ENCODE data around the gene SNX15.
A peak's percentile ranks its signal among the peaks of the same experiment; 100 is the strongest.

The SNX15 gene

GRCh38 chr11:65035579-65035978 lies 8.3 kb downstream of the SNX15 start:
- Histone ChIP-seq H3K9me3 (ENCODE audit: insufficient read depth, low read length) (no peaks in the 10 kb centered on the region), H3K9ac (ENCODE audit: insufficient read length, low read depth) (no peak overlapping the region), H3K36me3 (ENCODE audit: insufficient read depth, insufficient read length, low read length) (peaks cover 65% of the 10 kb centered on the region), H3K27me3 (ENCODE audit: insufficient read depth, insufficient read length) (no peaks in the 10 kb centered on the region), H3K4me3 (ENCODE audit: insufficient read length, low read depth) (no peak overlapping the region), H3K4me1 (ENCODE audit: insufficient read depth, insufficient read length) (no peaks in the 10 kb centered on the region)
- no peak for TF ChIP-seq SUZ12 (IDR thresholded peaks at IDR 0.05; ENCODE audit: extremely low read depth, insufficient read depth, insufficient read length)
- TF ChIP-seq YY1 (IDR thresholded peaks at IDR 0.05; ENCODE audit: insufficient read depth, insufficient read length) = no peak
- TF ChIP-seq ZNF274 (IDR thresholded peaks at IDR 0.05; ENCODE audit: low read depth, low read length) = no peak
- no peak for DNase-seq (ENCODE audit: low read depth, low spot score)

GRCh38 chr11:65036931-65037330 lies 9.7 kb downstream of the SNX15 start:
- TF ChIP-seq YY1 (IDR thresholded peaks at IDR 0.05; ENCODE audit: insufficient read depth, insufficient read length) (no peak), SUZ12 (IDR thresholded peaks at IDR 0.05; ENCODE audit: extremely low read depth, insufficient read depth, insufficient read length) (no peak), ZNF274 (IDR thresholded peaks at IDR 0.05; ENCODE audit: low read depth, low read length) (no peak)
- Histone ChIP-seq H3K36me3 (ENCODE audit: insufficient read depth, insufficient read length, low read length) (peaks cover 61% of the 10 kb centered on the region), H3K4me3 (ENCODE audit: insufficient read length, low read depth) (no peak overlapping the region), H3K27me3 (ENCODE audit: insufficient read depth, insufficient read length) (no peaks in the 10 kb centered on the region), H3K9ac (ENCODE audit: insufficient read length, low read depth) (no peak overlapping the region), H3K4me1 (ENCODE audit: insufficient read depth, insufficient read length) (no peaks in the 10 kb centered on the region), H3K9me3 (ENCODE audit: insufficient read depth, low read length) (no peaks in the 10 kb centered on the region)
- DNase-seq (ENCODE audit: low read depth, low spot score) = no peak

DNA sequence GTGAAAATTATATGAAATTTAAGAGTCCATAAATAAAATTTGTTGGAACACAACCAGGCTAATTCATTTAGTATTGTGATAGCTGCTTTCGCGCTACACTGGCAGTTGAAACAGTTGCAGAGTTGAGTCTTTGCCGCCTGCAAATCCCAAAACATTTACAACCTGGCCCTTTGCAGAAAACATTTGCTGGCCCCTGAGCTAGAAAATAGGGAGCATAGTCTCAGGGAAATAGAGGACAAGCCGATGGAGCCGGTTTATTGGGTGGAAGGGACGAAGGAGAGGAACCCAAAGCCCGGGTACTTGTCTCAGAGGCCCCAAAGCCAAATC lies 13.2 kb downstream of the SNX15 start:
- TF ChIP-seq SUZ12 (IDR thresholded peaks at IDR 0.05; ENCODE audit: extremely low read depth, insufficient read depth, insufficient read length) = no peak
- no peak for DNase-seq (ENCODE audit: low read depth, low spot score)
- H3K4me1 ChIP-seq (ENCODE audit: insufficient read depth, insufficient read length) = peaks cover 10% of the 10 kb centered on the region
- H3K27me3 ChIP-seq (ENCODE audit: insufficient read depth, insufficient read length) = no peaks in the 10 kb centered on the region
- H3K36me3 ChIP-seq (ENCODE audit: insufficient read depth, insufficient read length, low read length) = peaks cover 64% of the 10 kb centered on the region
- H3K9me3 ChIP-seq (ENCODE audit: insufficient read depth, low read length) = no peaks in the 10 kb centered on the region
- H3K9ac ChIP-seq (ENCODE audit: insufficient read length, low read depth) = peak overlapping the region; percentile 68
- H3K4me3 ChIP-seq (ENCODE audit: insufficient read length, low read depth) = peak overlapping the region; percentile 91

- peak; percentile 93 for DNase-seq (ENCODE audit: low read depth, low spot score)
- TF ChIP-seq YY1 (IDR thresholded peaks at IDR 0.05; ENCODE audit: insufficient read depth, insufficient read length) = no peak
- Histone ChIP-seq H3K4me1 (ENCODE audit: insufficient read depth, insufficient read length) (peaks cover 10% of the 10 kb centered on the region), H3K9me3 (ENCODE audit: insufficient read depth, low read length) (no peaks in the 10 kb centered on the region), H3K27me3 (ENCODE audit: insufficient read depth, insufficient read length) (no peaks in the 10 kb centered on the region), H3K4me3 (ENCODE audit: insufficient read length, low read depth) (peak within 1 kb of the TSS; percentile 91), H3K36me3 (ENCODE audit: insufficient read depth, insufficient read length, low read length) (peaks cover 64% of the 10 kb centered on the region), H3K9ac (ENCODE audit: insufficient read length, low read depth) (peak within 1 kb of the TSS; percentile 95)
Observed at GRCh38 chr11:65040847-65041622, 13.8 kb downstream of the SNX15 start, which contains the start of gene SAC3D1. Gene SAC3D1, plus strand, starts transcription at chr11:65041210. Its CDS starts 83 bp downstream, at chr11:65041293.

DNA sequence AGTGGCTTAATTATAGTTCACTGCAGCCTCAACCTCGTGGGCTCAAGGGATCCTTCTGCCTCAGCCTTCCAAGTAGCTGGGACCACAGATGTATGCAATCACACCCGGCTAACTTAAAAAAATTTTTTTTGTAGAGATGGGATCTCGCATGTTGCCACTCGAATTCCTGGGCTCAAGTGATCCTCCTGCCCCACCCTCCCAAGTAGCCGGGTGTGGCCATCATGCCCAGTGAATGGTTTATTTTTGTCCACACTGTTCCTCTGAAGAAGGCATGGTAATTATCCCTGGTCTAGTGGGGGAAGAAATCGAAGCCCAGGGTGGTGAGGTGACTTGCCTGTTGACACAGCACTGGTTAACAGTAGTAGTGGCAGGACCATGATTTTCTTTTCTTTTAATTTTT lies 15.7 kb downstream of the SNX15 start:
- H3K4me1 ChIP-seq (ENCODE audit: insufficient read depth, insufficient read length) = peaks cover 13% of the 10 kb centered on the region
- H3K36me3 ChIP-seq (ENCODE audit: insufficient read depth, insufficient read length, low read length) = peaks cover 60% of the 10 kb centered on the region
- H3K27me3 ChIP-seq (ENCODE audit: insufficient read depth, insufficient read length) = no peaks in the 10 kb centered on the region
- TF ChIP-seq YY1 (IDR thresholded peaks at IDR 0.05; ENCODE audit: insufficient read depth, insufficient read length) = no peak
- TF ChIP-seq ZNF274 (IDR thresholded peaks at IDR 0.05; ENCODE audit: low read depth, low read length) = no peak
- TF ChIP-seq SUZ12 (IDR thresholded peaks at IDR 0.05; ENCODE audit: extremely low read depth, insufficient read depth, insufficient read length) = no peak
- no peak overlapping the region for H3K4me3 ChIP-seq (ENCODE audit: insufficient read length, low read depth)
- no peaks in the 10 kb centered on the region for H3K9me3 ChIP-seq (ENCODE audit: insufficient read depth, low read length)
- DNase-seq (ENCODE audit: low read depth, low spot score) = no peak
- no peak overlapping the region for H3K9ac ChIP-seq (ENCODE audit: insufficient read length, low read depth)

- Histone ChIP-seq H3K9ac (ENCODE audit: insufficient read length, low read depth) (no peak overlapping the region), H3K27me3 (ENCODE audit: insufficient read depth, insufficient read length) (no peaks in the 10 kb centered on the region), H3K36me3 (ENCODE audit: insufficient read depth, insufficient read length, low read length) (peaks cover 52% of the 10 kb centered on the region), H3K4me1 (ENCODE audit: insufficient read depth, insufficient read length) (peaks cover 13% of the 10 kb centered on the region), H3K4me3 (ENCODE audit: insufficient read length, low read depth) (no peak overlapping the region), H3K9me3 (ENCODE audit: insufficient read depth, low read length) (no peaks in the 10 kb centered on the region)
- no peak for TF ChIP-seq ZNF274 (IDR thresholded peaks at IDR 0.05; ENCODE audit: low read depth, low read length)
- no peak for TF ChIP-seq YY1 (IDR thresholded peaks at IDR 0.05; ENCODE audit: insufficient read depth, insufficient read length)
- TF ChIP-seq SUZ12 (IDR thresholded peaks at IDR 0.05; ENCODE audit: extremely low read depth, insufficient read depth, insufficient read length) = no peak
- no peak for DNase-seq (ENCODE audit: low read depth, low spot score)
Observed at GRCh38 chr11:65043881-65044501, 16.8 kb downstream of the SNX15 start.

DNA sequence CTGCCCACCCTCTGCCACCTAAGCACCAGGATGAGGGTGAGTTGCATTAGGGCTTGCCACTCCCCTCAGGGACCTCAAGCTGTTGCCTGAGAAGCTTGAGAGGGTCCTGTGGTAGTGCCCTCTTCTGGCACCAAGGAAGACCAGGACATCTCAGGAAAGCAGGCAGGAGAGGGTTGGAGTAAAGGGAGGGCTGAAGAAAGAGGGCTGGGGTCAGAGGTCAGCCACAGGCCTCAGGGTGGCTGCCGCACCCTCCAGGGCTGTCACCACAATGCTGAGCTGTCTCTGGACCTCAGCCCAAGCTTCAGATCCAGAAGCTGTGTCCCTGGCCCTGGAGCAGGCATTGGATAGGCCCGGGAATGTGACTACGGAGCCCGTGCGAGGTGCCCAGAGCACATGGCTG lies 17.8 kb downstream of the SNX15 start:
- H3K4me3 ChIP-seq (ENCODE audit: insufficient read length, low read depth) = no peak overlapping the region

More for the DNA sequence above, 17.8 kb downstream of the SNX15 start:
- no peak overlapping the region for H3K9ac ChIP-seq (ENCODE audit: insufficient read length, low read depth)
- peaks cover 44% of the 10 kb centered on the region for H3K36me3 ChIP-seq (ENCODE audit: insufficient read depth, insufficient read length, low read length)
- H3K9me3 ChIP-seq (ENCODE audit: insufficient read depth, low read length) = no peaks in the 10 kb centered on the region
- no peaks in the 10 kb centered on the region for H3K27me3 ChIP-seq (ENCODE audit: insufficient read depth, insufficient read length)
- no peak for DNase-seq (ENCODE audit: low read depth, low spot score)
- peaks cover 13% of the 10 kb centered on the region for H3K4me1 ChIP-seq (ENCODE audit: insufficient read depth, insufficient read length)
- TF ChIP-seq SUZ12 (IDR thresholded peaks at IDR 0.05; ENCODE audit: extremely low read depth, insufficient read depth, insufficient read length) = no peak
- TF ChIP-seq ZNF274 (IDR thresholded peaks at IDR 0.05; ENCODE audit: low read depth, low read length) = no peak
